GM19023 (cell line): Measurements from ENCODE around the gene SPNS3.

Experiments
- ATAC-seq: cut with Tn5 transposase; IDR thresholded peaks from one replicate; pipeline ENCODE4 v1.9.1; 2021; ENCODE audit warnings: mild to moderate bottlenecking, moderate library complexity; ENCODE audit not compliant: unreplicated experiment

SPNS3 gene, protein sequence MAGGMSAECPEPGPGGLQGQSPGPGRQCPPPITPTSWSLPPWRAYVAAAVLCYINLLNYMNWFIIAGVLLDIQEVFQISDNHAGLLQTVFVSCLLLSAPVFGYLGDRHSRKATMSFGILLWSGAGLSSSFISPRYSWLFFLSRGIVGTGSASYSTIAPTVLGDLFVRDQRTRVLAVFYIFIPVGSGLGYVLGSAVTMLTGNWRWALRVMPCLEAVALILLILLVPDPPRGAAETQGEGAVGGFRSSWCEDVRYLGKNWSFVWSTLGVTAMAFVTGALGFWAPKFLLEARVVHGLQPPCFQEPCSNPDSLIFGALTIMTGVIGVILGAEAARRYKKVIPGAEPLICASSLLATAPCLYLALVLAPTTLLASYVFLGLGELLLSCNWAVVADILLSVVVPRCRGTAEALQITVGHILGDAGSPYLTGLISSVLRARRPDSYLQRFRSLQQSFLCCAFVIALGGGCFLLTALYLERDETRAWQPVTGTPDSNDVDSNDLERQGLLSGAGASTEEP

DNA sequence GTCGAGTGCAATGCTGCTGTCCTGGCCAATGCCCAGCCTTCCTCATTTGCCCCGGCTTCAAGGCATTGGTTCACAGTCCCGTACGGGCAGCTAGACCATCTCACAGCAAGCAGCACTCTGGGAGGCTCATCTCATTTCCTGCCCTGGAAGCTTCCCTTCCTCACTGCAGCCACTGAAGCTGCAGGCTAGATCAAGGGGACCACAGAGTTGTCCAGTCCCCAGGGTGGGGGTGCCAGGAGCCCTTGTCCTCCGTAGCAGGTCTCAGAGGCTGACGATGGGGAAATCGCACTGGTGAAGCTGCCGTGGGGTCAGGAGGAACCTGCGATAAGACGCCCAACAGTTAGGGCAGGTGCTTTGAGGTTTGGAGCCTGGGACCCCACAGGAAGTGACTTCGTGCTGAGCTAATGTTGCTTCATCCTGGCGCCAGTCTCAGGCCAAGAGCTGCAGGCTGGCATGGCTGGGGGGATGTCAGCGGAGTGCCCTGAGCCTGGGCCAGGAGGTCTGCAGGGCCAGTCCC, at the start of gene SPNS3:
SPNS3 (plus strand) TSS at position 426 of the 517 bp plus-strand sequence; CDS start at position 454, 28 bp downstream.
- no peak for ATAC-seq

DNA sequence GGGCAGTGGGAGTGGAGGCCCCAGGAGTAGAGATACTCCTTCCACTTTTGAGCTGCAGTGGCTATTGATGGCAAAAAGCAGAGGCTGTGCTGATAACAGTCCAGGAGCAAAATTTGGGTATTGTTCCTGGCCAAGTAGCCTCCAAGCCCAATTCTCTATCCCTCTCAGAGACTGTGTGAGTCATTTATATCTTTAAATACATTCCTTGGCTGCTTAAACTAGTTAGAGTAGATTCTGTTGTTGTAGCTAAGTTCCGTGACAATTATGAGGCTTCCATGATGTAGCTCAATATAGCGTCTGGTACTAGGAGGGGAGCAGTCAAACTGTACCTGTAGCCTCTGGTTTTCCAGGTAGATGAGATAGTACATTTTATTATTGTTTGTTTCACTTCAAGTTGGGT, 47.3 kb upstream of the SPNS3 start:
- no peak for ATAC-seq

DNA sequence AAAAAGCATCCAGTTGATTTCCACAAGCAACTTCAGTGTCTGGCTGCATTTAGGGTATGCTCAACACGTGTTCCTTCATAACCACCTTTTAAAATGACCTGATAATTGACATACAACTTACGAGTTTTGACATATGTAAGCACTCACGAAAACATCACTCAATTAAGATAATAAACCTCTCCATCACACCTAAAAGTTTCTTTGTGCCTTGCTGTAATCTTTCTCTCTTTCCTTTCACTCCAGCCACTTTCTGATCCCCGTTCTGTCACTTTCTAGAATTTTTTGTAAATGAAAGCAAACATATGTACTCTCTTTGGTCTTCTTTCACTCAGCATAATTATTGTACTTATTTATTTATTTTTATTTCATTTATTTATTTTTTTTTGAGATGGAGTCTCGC, 46.6 kb upstream of the SPNS3 start:
- ATAC-seq, result no peak

DNA sequence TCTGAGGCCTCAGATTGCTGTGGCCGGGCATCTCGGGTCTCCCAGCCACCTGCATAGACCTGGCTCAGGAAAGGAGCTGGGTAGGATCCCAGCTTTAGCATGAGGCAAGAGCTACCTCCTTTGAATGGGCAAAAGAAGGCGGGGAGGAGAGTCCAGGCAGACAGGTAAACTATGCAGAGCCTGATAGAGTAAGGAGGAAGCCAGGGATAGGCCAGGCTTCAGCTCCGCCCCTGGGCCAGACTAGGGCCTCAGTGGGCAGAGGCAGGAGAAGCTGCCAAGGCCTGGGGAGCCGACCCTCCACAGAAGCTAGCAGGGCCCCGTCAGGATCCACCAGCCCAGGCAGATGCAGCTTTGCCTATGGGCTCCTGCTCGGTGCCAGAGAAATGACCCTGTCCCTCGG, 44.7 kb upstream of the SPNS3 start:
- no peak for ATAC-seq

DNA sequence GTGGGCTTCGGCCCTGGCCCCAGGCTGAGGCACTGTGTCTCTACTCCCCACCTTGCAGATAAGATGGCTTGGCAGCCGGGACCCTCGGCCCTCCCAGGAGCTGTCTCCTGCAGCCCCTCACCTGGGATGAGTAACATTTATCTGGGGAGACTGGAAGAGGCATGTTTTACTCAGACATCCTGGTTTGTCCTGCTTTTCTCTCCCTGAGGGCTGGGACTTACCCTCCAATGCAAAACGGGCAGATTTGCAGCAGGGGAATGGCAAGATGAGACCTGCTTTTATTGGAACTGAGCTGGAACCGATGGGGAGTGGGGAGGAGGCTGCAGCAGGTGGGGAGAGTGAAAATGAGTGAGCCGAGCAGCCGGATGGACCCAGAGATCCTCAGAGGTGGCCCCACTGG, 39.9 kb upstream of the SPNS3 start:
- no peak for ATAC-seq

DNA sequence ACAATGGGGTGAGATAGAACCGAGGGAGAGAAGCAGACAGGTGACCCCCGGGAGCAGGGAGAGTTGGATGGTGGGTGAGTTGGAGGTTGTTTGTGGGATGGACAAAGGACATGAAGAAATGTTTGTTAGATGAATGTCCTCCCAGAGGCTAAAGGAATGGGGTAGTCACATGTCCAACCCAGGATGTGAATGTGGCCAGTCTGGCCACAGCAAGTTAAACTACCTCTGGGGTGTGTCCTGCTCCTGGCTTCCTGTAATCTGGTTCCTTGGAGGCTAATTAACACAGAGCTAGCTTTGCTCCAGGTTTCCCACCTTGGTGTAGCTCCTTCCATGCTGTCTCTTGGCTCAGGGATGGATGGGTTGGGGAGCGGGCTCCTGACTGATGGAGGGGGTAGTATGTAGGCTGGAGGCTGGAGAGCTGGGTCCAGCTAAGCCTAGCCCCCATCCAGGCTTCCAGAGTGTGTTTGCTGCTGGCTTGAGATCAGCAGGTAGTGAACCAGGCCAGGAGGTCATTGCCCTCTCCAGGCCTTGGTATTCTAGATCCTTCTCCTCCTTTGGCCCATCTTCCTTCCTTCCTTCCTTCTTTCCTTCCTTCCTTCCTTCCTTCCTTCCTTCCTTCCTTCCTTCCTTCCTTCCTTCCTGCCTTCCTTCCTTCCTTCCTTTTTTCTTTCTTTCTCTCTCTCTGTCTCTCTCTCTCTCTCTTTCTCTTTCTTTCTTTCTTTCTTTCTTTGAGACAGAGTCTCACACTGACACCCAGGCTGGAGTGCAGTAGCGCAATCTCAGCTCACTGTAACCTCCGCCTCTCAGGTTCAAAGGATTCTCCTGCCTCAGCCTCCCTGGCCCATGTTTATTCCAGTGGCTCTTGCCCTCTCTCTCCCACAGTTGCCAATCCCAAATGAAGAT, 39.3 kb upstream of the SPNS3 start:
- no peak for ATAC-seq

DNA sequence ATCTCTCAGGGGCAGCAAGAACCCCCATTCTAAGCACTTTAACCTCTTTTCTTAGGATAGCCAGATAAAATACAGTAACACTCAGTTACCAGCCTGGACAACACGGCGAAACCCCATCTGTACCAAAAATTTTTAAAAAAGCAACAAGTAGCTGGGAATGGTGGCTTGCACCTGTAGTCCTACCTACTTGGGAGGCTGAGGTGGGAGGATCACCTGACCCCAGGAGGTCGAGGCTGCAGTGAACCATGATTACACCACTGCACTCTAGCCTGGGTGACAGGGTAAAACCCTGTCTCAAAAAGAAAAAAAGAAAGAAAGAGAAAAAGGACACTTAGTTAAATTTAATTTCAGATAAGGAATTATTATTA, 38.6 kb upstream of the SPNS3 start:
- ATAC-seq, result no peak

DNA sequence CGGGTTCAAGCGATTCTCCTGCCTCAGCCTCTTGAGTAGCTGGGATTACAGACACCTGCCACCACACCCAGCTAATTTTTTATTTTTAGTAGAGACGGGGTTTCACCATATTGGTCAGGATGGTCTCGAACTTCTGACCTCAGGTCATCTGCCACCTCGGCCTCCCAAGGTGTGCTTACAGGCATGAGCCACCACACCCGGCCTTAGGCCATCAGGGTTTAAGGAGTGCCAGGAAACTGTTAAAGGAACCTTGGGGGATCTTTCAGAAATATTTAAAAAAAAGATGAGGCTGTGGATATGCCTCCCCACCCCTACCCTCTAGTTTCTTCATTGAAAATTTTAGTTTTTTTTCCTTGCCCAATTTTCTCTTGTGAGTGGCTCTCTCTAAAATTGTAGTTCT, 35.9 kb upstream of the SPNS3 start:
- ATAC-seq, result no peak

DNA sequence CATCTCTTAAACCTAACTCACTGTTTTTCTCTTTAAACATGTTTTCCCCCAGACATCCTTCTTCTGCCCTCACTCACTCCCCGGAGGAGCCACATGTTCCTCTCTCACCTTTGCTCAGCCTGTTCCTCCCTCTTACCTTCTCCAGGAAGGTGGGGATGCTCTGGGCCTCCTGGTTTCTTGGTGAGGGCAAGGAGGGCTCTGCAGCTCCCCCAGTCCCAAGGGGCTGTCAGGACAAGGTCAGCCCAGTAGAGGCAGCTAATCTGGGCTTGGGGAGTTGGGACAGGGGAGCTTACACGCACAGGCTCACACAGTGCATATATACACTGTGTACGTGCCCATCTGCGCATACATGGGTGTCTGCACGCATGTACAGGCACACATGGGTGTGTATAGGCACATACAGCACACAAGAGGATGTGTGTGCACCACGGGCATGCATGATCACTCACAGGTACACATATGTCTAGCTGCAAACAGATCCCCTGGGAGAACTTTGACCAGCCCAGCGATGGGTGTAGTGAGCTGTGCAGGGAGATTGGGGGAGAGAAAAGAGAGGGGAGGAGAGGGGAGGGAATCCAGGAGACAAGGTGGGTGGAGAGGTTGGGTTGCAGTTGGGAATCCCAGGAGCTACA, 28.6 kb upstream of the SPNS3 start:
- ATAC-seq, result no peak

DNA sequence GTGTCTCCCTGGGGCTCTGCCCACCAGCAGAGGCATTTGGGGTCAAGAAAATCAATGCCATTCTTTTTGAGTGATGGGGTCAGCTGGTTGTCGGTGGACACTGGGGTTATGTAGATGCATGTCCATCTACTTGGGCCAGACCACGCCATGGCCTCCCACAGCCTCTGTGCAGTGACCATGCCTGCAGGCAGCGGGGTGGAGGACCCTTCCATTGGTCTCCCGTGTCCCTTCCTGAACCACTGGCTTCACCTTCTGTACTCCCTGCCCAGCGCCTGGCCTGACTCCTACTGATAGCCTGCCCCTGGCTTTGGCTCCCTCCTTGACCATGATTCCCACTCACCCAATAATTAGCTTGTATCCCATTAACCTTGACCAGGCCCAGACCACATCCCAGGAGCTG, 28.0 kb upstream of the SPNS3 start:
- ATAC-seq, result no peak

DNA sequence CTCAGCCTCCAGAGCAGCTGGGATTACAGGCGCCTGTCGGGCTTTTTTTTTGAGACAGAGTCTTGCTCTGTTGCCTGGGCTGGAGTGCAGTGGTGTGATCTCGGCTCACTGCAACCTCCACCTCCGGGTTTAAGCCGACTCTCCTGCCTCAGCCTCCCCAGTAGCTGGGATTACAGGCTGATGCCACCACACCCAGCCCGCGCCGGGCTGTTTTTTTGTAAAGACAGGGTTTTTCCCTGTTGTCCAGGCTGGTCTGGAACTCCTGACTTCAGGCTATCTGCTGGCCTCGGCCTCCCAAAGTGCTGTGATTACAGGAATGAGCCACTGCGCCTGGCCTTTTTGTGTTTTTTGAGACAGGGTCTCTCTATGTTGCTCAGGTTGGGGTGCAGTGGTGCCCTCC, 27.4 kb upstream of the SPNS3 start:
- ATAC-seq, result no peak

DNA sequence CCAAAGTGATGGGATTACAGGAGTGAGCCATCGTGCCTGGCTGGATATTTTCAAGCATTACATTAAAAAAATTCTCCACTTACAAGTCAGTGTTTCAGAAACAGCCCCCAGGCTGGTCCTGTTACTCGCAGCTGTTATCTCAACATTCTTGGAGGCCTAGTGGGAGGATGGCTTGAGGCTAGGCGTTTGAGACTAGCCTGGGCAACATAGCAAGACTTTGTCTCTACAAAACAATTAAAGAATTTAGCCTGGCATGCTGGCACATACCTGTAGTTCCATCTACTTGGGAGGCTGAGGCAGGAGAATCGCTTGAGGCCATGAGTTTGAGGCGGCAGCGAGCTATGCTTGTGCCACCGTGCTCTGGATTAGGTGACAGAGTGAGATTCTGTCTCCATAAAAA, 26.5 kb upstream of the SPNS3 start:
- ATAC-seq, result no peak

DNA sequence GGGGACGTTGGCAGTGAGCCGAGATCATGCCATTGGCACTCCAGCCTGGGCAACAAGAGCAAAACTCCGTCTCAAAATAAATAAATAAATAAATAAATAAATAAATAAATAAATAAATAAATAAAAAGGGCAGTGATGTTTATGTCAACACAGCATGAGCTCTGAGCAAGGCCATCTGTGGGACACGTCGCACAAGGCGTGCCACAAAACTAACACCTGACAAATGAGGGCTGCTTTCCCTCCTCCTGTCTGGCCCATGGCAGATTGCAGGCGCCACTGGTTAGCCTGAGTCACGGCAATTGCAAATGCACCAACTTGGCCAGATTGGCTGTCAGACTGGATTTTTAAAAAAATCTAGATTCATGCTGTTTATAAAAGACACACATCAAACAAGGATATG, 25.9 kb upstream of the SPNS3 start:
- no peak for ATAC-seq

DNA sequence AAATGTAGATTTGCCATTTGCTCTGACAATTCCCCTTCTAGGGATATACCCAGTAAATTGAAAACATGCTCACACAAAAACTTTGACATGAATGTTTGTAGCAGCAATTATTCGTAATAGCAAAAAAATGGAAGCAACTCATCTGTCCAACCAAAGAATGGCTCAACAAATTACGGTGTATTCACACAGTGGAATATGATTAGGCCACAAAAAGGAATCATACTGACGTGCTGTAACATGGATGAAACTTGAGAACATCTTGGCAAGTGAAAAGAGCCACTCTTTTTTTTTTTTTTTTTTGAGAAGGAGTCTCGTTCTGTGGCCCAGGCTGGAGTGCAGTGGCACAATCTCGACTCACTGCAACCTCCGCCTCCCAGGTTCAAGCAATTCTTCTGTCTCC, 24.1 kb upstream of the SPNS3 start:
- no peak for ATAC-seq

DNA sequence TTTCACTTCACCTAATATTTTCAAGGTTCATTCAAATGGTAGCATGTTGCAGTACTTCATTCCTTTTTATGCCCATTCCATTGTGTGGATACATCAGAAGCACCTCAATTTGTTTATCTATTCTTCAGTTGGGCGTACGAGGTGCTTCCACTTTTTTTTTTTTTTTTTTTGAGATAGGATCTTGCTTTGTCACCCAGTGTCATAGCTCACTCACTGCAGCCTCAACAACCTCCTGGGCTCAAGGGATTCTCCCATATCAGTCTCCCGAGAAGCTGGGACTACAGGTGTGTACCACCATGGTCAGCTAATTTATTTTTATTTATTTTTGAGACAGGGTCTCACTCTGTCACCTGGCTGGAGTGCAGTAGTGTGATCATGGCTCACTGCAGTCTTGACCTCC, 22.5 kb upstream of the SPNS3 start:
- no peak for ATAC-seq

DNA sequence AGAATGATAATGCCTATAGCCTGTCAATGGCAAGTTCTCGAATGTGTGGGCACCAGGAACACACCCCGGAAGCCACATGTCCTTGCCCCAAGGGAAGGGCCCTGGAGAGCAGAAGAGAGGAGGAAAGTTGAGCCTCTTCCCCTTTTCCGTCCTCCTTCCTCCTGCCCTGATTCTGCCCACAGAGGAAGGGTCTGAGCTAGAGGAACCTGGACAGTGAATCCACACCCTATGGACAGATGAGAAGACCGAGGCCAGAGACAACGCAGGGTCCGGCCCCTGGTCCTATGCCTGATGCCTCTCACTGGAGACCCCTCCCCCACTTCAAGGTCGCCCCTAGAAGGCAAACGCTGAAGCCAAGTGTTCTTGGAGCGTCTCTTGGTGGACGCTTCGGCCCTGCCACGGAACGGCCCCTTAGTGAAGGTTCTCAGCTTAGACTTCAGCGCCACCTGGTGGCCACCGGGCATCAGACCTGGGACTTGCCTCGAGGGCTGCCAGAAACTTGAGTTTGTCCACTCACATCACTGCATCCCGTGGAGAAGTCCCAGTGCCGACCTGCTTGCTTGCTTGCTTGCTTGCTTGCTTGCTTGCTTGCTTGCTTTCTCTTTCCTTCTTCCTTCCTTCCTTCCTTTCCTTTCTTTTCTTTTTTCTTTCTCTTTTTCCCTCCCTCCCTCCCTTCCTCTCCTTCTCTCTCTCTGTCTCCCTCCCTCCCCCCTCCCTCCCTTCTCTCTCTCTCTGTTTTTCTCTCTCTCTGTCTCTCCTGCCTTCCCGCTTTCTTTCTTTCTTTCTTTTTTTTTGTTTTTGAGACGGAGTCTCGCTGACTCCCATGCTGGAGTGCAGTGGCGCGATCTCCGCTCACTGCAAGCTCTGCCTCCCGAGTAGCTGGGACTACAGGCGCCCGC, 20.6 kb upstream of the SPNS3 start:
- ATAC-seq, result no peak

DNA sequence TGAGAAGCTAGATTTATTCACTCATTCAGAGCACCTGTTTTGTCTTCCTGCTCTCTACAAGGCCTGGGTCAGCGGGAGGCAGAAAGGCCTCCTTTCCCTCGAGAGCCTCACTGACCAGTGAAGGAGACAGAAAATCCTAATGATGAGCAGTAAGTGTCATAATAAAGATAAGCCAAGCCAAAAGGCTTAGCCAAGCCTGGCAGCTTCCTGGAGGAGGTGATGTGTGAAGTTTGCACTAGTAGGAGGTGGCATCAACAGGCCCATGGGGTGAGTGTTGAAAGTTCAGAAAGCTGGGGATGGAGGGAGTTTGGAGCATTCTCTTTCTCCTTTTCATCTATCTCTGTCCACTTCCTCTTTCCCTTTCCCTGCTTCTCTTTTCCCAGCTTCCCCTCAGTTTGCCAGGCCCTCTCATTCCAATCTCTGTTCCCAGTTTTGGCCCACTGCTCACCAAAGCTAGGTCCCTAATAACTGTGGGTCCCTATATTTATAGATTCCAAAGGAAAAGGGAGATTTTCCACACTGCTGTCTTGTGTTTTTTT, 16.5 kb upstream of the SPNS3 start:
- no peak for ATAC-seq

DNA sequence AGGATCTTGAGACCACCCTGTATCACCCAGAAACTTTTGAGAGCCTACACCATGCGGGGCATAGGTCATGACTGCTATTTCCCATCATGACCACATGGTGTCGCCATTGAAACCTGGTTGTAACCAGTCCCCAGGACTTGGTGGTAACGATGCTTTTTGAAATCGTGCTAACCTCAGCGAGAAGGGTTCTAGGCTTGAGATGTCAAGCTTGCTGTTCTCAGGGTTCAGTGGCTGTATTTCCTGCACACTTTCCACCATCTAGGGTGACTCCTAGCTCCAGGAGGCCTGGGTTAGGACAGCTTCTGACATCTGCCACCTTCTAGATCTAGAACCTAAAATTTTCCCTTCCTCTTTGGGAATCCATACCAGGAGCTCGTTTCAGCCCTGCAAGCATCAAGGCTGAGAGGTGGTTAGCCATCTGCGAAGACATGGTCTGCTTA, 13.0 kb upstream of the SPNS3 start:
- no peak for ATAC-seq

DNA sequence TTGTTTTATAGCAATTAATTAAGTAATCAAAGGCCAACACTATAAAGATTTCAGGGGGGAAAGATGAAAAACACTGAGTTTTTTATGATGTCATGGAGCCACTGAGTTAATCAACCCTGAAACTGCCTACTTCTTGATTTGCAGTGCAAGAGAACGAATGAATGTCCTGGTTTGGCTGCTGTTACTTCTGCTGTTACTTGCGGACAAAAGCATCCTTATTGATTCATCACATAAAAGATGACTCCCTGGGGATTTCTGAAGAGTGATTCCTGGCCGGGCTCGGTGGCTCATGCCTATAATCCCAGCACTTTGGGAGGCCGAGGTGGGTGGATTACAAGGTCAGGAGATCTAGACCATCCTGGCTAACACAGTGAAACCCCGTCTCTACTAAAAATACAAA, 10.9 kb upstream of the SPNS3 start:
- ATAC-seq, result no peak

DNA sequence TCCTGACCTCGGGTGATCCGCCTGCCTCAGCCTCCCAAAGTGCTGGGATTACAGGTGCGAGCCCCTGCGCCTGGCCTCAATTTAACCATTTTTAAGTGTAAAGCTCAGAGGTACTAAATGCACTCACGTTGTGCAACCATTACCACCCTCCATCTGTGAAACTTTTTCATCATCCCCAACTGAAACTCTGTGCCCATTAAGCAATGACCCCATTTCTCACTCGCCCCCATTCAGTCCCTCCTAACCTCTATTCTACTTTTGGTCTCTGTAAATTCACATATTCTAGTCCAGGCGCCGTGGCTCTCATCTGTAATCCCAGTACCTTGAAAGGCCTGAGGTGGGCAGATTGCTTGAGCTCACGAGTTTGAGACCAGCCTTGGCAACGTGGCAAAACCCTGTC, 8.3 kb upstream of the SPNS3 start:
- ATAC-seq, result no peak
